ENCODE data around the gene S100A8. TPM values are rescaled to one million over a fixed set of nuclear protein-coding genes. Genes with fewer than 3 reads are reported as not detected.
A peak's percentile ranks its signal among the peaks of the same experiment; 100 is the strongest.

S100A8 gene
- total RNA-seq, 1 donor from 2014 or later, result not detected

GRCh38 chr1:153397924-153398651 is 7.2 kb upstream of the S100A8 start:
- H3K36me3 Mint-ChIP-seq (ENCODE audit: unreplicated experiment), result no peaks in the 10 kb centered on the region
- no peak for DNase-seq
- peaks cover 17% of the 10 kb centered on the region for H3K27me3 Mint-ChIP-seq (ENCODE audit: unreplicated experiment)
- peaks cover 2% of the 10 kb centered on the region for H3K4me1 Mint-ChIP-seq (ENCODE audit: low read depth, unreplicated experiment)
- TF ChIP-seq CTCF (IDR thresholded peaks at IDR 0.05; ENCODE audit: partially characterized antibody, unreplicated experiment), result no peak
- no peak overlapping the region for H3K4me3 Mint-ChIP-seq (ENCODE audit: unreplicated experiment)
- no peaks in the 10 kb centered on the region for H3K9me3 Mint-ChIP-seq (ENCODE audit: unreplicated experiment)
- no peak overlapping the region for H3K27ac Mint-ChIP-seq (ENCODE audit: unreplicated experiment)

- Mint-ChIP-seq H3K27ac (ENCODE audit: unreplicated experiment) (peak overlapping the region; percentile 35), H3K9me3 (ENCODE audit: unreplicated experiment) (no peaks in the 10 kb centered on the region), H3K4me1 (ENCODE audit: low read depth, unreplicated experiment) (peaks cover 2% of the 10 kb centered on the region), H3K27me3 (ENCODE audit: unreplicated experiment) (peaks cover 17% of the 10 kb centered on the region), H3K36me3 (ENCODE audit: unreplicated experiment) (no peaks in the 10 kb centered on the region), H3K4me3 (ENCODE audit: unreplicated experiment) (no peak overlapping the region)
- TF ChIP-seq CTCF (IDR thresholded peaks at IDR 0.05; ENCODE audit: partially characterized antibody, unreplicated experiment), result no peak
- DNase-seq, result no peak
Observed at GRCh38 chr1:153397051-153397923, 6.4 kb upstream of the S100A8 start.

- no peak for DNase-seq
- H3K27ac Mint-ChIP-seq (ENCODE audit: unreplicated experiment), result no peak overlapping the region
- TF ChIP-seq CTCF (IDR thresholded peaks at IDR 0.05; ENCODE audit: partially characterized antibody, unreplicated experiment), result no peak
- no peaks in the 10 kb centered on the region for H3K9me3 Mint-ChIP-seq (ENCODE audit: unreplicated experiment)
- peaks cover 2% of the 10 kb centered on the region for H3K4me1 Mint-ChIP-seq (ENCODE audit: low read depth, unreplicated experiment)
- no peaks in the 10 kb centered on the region for H3K36me3 Mint-ChIP-seq (ENCODE audit: unreplicated experiment)
- H3K27me3 Mint-ChIP-seq (ENCODE audit: unreplicated experiment), result peaks cover 17% of the 10 kb centered on the region
- H3K4me3 Mint-ChIP-seq (ENCODE audit: unreplicated experiment), result no peak overlapping the region
Observed at GRCh38 chr1:153396461-153396860, 5.6 kb upstream of the S100A8 start.

GRCh38 chr1:153395776-153396175 is 4.9 kb upstream of the S100A8 start:
- Mint-ChIP-seq H3K4me1 (ENCODE audit: low read depth, unreplicated experiment) (peaks cover 2% of the 10 kb centered on the region), H3K27ac (ENCODE audit: unreplicated experiment) (no peak overlapping the region), H3K9me3 (ENCODE audit: unreplicated experiment) (no peaks in the 10 kb centered on the region), H3K4me3 (ENCODE audit: unreplicated experiment) (no peak overlapping the region), H3K36me3 (ENCODE audit: unreplicated experiment) (no peaks in the 10 kb centered on the region), H3K27me3 (ENCODE audit: unreplicated experiment) (peaks cover 16% of the 10 kb centered on the region)
- TF ChIP-seq CTCF (IDR thresholded peaks at IDR 0.05; ENCODE audit: partially characterized antibody, unreplicated experiment), result no peak
- DNase-seq, result no peak
